IPS-15b (cell line): Measurements from ENCODE around the gene PIAS1.
A peak's percentile ranks its signal among the peaks of the same experiment; 100 is the strongest.
"Not testable (repeated sequence)": the region's sequence is repeated elsewhere in the genome, so short reads cannot be mapped to it uniquely, and the experiment has no call there.

Experiments used
- H3K27me3 ChIP-seq: one replicate; pipeline ENCODE4 v1.6.1; 2013; ENCODE audit warnings: low read length; ENCODE audit not compliant: control insufficient read depth, insufficient read depth
- H3K36me3 ChIP-seq: one replicate; pipeline ENCODE4 v1.6.1; 2013; ENCODE audit warnings: low read length; ENCODE audit not compliant: control insufficient read depth, insufficient read depth
- H3K4me1 ChIP-seq: one replicate; pipeline ENCODE4 v1.6.1; 2013; ENCODE audit warnings: mild to moderate bottlenecking, low read length; ENCODE audit not compliant: control insufficient read depth, insufficient read depth
- H3K4me3 ChIP-seq: one replicate; pipeline ENCODE4 v1.5.1; 2013; ENCODE audit warnings: low read depth, low read length
- H3K9ac ChIP-seq: one replicate; pipeline ENCODE4 v1.6.1; 2013; ENCODE audit warnings: low read depth, mild to moderate bottlenecking, low read length
- H3K9me3 ChIP-seq: one replicate; pipeline ENCODE4 v1.6.1; 2013; ENCODE audit warnings: mild to moderate bottlenecking, low read length; ENCODE audit not compliant: control insufficient read depth, insufficient read depth

PIAS1 gene

DNA sequence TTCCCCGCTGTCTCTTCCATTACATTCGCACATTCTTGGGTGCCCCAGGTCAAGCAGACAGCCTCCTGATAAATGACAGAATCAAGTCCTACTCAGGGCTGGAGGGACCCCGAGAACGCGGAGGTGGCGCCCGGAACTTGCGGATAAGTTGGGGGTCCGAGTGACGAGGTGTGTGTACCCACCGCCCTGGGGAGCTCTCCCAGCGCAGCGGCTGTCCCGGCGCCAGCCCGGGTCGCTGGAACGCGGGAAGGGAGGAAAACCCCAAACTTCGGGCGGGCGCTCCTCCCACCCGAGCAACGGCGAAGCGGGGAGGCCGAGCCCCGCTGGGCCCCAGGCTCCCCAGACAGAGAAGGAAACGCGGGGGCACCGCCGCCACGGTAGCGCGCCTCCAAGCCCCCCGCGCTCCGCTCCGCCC, 174.9 kb downstream of the PIAS1 start:
- H3K36me3 ChIP-seq = no peaks in the 10 kb centered on the region
- no peaks in the 10 kb centered on the region for H3K27me3 ChIP-seq
- peak overlapping the region; percentile 82 for H3K4me3 ChIP-seq
- no peaks in the 10 kb centered on the region for H3K9me3 ChIP-seq
- H3K9ac ChIP-seq = peak overlapping the region; percentile 78
- peaks cover 10% of the 10 kb centered on the region for H3K4me1 ChIP-seq

DNA sequence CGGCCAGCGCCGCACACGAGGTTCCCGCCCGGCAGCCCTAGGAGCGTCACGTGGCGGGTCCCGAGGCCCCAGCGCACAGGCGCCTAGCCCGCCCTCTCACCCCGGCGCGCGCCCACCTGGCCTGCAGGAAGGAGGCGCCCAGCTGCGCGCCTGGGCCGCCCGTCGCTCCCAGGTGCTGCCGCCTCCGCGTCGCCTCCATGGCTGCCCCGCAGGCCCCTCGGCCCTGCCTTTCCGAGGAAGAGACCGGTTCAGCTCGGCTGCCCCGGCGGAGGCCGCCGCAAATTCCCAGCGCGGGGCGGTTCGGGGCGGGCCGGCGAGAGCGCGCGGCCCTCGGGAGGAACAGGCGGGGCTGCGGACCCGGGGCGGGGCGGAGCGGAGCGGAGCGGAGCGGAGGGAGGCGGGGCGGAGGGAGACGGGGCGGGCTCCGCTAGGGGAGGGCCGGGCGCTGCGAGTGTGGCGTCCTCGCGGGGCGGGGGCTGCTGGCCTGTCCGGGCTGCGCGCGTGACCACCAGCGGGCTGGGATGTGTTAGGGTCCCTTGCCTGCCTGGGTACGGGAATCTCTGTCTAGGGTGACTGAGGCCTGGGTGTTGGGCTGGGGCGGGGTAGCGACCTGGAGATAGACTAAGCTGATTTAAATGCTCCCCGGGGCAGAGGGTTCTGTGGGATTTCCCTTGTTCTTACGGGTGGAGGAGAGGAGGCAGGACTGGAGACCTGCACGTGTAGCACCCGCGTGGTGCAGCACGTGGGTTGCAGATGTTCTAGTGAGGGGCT, 175.5 kb downstream of the PIAS1 start, which contains the start of gene CLN6:
Gene CLN6, minus strand, starts transcription at position 343 of the 771 bp plus-strand sequence. Its CDS starts 144 bp downstream, at position 199.
- H3K9me3 ChIP-seq = no peaks in the 10 kb centered on the region
- H3K4me3 ChIP-seq = peak within 1 kb of the TSS; percentile 85
- H3K27me3 ChIP-seq = no peaks in the 10 kb centered on the region
- peak within 1 kb of the TSS; percentile 78 for H3K9ac ChIP-seq
- no peaks in the 10 kb centered on the region for H3K36me3 ChIP-seq
- peaks cover 10% of the 10 kb centered on the region for H3K4me1 ChIP-seq

DNA sequence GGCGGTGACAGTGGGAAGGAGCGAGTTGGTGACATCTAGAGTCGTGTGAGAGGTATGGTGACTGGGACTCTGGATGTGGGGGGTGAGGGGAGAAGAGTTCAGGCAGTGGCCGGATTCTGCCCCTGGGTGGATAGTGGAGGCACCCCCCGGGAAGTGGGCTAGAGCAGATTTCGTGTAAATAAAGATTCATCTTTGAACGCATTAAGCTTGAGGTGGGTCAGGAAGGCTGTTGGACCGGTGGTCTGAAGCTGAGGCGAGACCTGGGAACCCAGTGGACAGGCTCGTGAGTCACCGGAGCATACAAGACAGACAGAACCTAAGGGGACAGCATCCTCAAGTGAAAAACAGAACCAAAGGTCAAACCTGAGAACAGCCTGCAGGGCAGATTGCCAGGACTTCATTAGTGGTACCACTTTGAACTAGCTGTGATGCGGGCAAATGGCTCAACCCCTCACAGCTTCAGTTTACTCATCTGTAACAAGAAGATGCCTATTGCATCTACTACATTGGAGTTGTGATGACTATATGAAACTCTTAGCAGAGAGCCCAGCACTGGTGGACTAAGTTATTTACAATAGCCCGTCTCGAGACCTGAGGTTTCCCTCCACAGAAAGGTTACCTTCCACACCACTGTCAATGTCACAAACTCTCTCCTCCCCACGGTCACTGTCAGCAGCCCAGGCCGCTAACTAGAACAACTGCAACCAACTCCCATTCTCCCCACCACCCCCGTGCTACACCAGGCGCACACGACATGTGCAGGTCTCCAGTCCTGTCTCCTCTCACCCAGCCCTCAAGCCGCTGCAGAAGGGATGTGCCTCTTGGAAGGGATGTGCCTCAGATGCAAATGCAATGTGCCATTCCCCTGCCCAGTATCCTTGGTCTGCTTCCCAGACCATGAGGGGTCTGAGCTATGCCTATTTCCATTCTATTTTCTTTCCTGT, 176.3 kb downstream of the PIAS1 start:
- Histone ChIP-seq H3K27me3 (no peaks in the 10 kb centered on the region), H3K9ac (no peak overlapping the region), H3K4me1 (peaks cover 10% of the 10 kb centered on the region), H3K36me3 (no peaks in the 10 kb centered on the region), H3K9me3 (no peaks in the 10 kb centered on the region), H3K4me3 (peak overlapping the region; percentile 85)

DNA sequence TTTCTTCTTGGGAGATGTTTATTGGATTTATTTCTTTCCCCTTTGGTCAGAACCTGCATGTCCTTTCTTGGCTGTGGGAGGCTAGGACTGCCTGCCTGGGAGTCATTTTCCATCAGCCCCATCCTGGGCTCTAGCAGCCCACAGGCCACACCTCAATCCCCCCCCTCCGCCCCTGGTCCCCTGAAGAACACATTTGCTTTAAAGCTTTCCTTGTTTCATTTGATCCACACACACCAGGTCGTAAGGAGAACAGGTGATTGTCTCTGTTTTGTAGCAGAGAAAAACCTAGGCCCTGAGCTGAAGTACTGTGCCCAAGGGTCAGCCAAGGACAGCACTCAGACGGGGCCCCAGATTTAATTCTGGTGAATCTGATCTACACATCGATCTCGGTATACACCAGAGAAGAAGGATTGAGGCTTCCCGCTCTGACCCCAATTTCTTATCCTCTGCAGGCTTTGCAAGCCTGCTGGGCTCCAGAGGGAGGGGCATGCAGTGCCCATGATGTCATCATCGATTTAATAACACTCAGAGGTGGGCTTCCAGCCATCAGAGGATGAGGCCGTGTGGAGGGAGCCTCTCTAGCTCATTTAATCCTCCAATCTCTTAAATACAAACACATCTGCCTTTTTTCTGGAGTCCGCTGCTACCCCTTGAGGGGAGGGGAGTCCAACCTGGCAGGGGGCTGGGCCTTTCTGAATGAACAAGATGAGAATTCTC, 177.1 kb downstream of the PIAS1 start:
- peaks cover 10% of the 10 kb centered on the region for H3K4me1 ChIP-seq
- no peaks in the 10 kb centered on the region for H3K36me3 ChIP-seq
- no peaks in the 10 kb centered on the region for H3K9me3 ChIP-seq
- no peaks in the 10 kb centered on the region for H3K27me3 ChIP-seq
- no peak overlapping the region for H3K9ac ChIP-seq
- no peak overlapping the region for H3K4me3 ChIP-seq

DNA sequence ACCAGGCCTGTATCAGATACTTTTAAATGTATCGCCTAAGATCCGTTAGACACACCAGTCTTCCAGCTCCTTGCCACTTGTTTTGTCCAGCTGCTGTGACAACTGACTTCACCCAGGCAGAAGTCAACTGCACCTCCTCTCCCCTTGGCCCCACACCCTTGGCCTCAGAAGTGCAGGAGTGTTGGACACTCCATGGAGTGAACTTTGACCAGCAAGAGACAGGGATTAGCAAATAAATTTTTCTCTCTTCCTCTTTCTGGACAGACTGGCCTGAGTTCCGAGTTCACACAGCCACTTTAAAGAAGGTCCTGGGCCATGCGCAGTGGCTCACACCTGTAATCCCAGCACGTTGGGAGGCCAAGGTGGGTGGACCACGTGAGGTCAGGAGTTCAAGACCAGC, 178.3 kb downstream of the PIAS1 start:
- Histone ChIP-seq H3K4me3 (no peak overlapping the region), H3K9me3 (no peaks in the 10 kb centered on the region), H3K9ac (no peak overlapping the region), H3K36me3 (no peaks in the 10 kb centered on the region), H3K4me1 (peaks cover 7% of the 10 kb centered on the region), H3K27me3 (no peaks in the 10 kb centered on the region)

DNA sequence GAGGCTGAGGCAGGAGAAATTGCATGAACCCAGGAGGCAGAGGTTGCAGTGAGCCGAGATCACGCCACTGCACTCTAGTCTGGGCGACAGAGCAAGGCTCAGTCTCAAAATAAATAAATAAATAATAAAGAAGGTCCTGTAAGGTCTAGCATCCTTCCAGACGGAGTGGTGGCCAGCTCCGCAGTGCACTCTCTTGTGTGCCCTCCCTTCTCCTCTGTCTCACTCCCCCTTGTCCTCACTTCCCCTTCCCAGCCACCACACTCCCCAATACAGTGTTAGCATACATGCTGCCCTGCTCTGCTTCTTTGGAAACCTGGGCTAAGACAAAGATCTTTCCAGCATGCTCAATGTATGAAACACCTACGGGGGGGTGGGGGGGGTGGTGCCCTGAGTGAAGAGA, 178.8 kb downstream of the PIAS1 start:
- Histone ChIP-seq H3K9me3 (no peaks in the 10 kb centered on the region), H3K9ac (no peak overlapping the region), H3K4me3 (no peak overlapping the region), H3K36me3 (no peaks in the 10 kb centered on the region), H3K27me3 (no peaks in the 10 kb centered on the region), H3K4me1 (peaks cover 4% of the 10 kb centered on the region)

DNA sequence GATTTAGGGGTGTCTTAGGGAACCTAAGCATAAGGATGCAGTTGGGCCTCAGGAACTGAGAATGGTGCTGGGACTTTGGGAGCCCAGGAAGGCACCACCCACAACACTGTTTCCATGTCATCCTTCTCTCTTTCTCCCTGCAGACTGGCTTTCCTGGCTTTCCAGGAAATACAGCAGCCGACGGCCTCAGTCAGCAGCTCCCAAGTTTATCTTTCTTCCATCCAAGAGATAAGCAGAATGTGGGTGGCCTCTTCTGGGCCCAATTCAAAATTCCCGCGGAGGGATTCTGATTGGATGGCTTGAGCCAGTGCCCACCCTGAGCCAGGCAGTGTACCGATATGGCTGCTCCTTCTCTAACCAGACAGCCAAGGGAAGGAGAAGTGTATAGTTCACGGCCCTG, 179.9 kb downstream of the PIAS1 start:
- Histone ChIP-seq H3K27me3 (no peaks in the 10 kb centered on the region), H3K9ac (no peak overlapping the region), H3K4me3 (no peak overlapping the region), H3K9me3 (no peaks in the 10 kb centered on the region), H3K36me3 (no peaks in the 10 kb centered on the region), H3K4me1 (no peaks in the 10 kb centered on the region)

DNA sequence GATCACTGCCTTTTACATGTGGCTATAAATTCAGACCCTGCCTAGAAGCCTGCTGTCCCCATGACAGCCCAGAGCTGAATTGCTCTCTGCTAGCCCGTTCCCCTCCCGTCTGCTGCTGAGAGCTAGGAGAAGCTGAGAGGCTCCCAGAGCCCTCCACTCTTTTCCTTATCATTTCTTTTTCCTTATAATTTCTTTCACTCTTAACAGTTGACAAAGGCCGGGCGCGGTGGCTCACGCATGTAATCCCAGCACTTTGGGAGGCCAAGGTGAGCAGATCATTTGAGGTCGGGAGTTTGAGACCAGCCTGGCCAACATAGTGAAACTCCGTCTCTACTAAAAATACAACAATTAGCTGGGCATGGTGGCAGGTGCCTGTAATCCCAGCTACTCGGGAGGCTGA, 180.4 kb downstream of the PIAS1 start:
- H3K9me3 ChIP-seq, H3K4me3 ChIP-seq, H3K27me3 ChIP-seq, H3K36me3 ChIP-seq, H3K4me1 ChIP-seq, H3K9ac ChIP-seq: not testable (repeated sequence)

DNA sequence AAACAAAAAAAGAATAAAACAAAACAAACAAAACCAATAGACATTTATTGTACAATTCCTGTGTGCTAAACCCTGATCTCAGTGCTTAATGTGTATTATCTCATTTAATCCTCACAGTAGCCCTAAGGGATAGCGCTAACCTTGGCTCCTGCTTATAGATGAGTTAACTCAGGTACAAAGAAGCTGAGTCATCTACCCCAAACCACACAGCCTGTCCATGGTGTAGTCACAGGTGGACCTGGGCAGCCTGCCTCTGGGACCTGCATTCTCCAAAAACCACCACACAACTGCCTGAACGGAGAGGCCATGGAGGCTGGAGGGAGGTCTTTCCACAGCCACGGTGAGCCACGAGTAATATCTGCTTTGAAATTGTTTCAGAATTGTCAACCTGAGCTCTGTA, 180.9 kb downstream of the PIAS1 start:
- H3K4me1 ChIP-seq = no peaks in the 10 kb centered on the region
- no peaks in the 10 kb centered on the region for H3K27me3 ChIP-seq
- H3K9ac ChIP-seq = no peak overlapping the region
- H3K36me3 ChIP-seq = no peaks in the 10 kb centered on the region
- H3K9me3 ChIP-seq = no peaks in the 10 kb centered on the region
- no peak overlapping the region for H3K4me3 ChIP-seq

DNA sequence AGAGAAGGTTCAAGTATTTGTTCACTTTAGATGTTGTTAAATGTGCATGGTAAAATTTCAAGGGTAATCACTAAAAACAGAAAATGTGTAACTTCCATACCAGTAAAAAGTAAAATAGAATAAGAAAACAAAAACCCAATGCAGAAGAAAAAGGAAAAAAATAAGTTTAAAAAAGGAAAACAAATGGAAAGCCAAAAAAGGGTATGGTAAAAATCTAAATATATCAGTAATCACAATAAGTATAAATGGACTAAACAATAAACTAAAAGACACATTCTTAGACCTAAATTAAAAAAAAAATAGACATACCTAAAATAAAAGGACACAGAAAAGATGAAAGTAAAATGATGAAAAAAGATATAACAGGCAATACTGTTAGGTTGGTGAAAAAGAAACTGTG, 184.9 kb downstream of the PIAS1 start:
- no peaks in the 10 kb centered on the region for H3K9me3 ChIP-seq
- no peaks in the 10 kb centered on the region for H3K27me3 ChIP-seq
- no peaks in the 10 kb centered on the region for H3K36me3 ChIP-seq
- H3K4me1 ChIP-seq = no peaks in the 10 kb centered on the region
- H3K9ac ChIP-seq = no peak overlapping the region
- H3K4me3 ChIP-seq = no peak overlapping the region

DNA sequence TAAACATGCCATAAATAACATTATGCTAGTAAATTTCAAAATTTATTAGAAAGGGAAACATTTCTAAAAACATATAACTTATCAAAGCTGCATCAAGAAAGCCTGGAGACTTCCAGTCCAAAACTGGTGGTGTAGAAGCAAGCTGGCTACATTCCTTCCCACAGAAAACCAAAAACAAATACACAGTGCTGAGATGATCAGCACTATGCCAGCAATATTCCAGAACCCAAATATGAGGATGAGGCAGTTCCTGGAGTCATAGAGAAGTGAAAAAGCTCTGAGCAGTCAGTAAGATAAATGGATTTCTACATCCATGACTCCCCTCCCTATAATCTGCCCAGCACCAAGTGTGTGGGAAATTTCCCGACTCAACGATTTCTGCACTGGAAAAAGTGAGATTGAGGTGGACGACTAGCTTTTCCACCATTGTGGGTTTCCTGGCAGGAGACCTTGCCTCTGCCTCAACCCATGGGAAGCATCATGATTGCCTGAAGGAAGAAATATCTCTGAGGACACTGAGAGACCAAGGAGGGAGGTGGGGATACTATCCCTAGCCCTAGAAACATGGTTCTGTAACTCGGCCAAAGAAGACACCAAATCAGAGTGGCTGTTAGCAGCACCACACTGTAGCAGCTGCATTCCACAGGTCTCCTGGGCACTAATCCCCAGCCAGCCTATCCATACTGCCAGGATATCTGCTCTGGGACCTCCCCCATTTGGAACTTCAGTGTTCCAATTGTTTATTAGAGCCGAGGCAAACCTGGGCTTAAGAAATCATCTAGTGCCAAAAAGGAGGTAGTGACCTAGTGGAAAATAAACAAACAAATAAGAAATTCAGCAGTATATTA, 187.2 kb downstream of the PIAS1 start:
- no peak overlapping the region for H3K9ac ChIP-seq

More for the DNA sequence above, 187.2 kb downstream of the PIAS1 start:
- Histone ChIP-seq H3K4me1 (no peaks in the 10 kb centered on the region), H3K27me3 (no peaks in the 10 kb centered on the region), H3K9me3 (no peaks in the 10 kb centered on the region), H3K36me3 (no peaks in the 10 kb centered on the region), H3K4me3 (no peak overlapping the region)
